GM19099 (cell line): Measurements from ENCODE around the gene SF3B3.

Experiments used
- POLR2A ChIP-seq: IDR thresholded peaks from 3 replicates; pipeline ENCODE4 v1.6.1; 2011; ENCODE audit warnings: low read depth; ENCODE audit not compliant: insufficient read length; ENCODE audit errors: extremely low read depth

Gene SF3B3

GRCh38 chr16:70529051-70529777 is 5.6 kb downstream of the SF3B3 start:
- no peak for TF ChIP-seq POLR2A

DNA sequence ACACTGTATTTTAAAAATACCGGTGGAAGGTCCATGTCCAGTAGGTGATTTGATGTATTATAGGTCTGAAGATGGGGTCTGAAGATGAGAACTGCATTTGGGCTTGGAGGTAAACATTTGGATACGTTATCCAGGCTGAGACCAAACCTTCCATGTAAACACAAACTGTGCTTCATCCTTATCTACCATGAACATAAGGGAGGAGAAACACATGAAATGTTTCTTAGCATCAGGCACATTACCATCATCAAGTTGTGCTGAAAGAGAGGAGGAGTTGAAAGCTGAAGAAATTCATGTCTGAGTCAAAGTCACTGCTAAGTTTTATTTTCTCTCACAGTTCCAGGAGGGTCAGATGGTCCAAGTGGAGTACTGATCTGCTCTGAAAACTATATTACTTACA is 11.4 kb downstream of the SF3B3 start:
- TF ChIP-seq POLR2A, result no peak

- no peak for TF ChIP-seq POLR2A
These were observed 17.4 kb downstream of the SF3B3 start for GRCh38 chr16:70540994-70541393.

- TF ChIP-seq POLR2A, result no peak
These were observed 20.9 kb downstream of the SF3B3 start for GRCh38 chr16:70544548-70544947.

DNA sequence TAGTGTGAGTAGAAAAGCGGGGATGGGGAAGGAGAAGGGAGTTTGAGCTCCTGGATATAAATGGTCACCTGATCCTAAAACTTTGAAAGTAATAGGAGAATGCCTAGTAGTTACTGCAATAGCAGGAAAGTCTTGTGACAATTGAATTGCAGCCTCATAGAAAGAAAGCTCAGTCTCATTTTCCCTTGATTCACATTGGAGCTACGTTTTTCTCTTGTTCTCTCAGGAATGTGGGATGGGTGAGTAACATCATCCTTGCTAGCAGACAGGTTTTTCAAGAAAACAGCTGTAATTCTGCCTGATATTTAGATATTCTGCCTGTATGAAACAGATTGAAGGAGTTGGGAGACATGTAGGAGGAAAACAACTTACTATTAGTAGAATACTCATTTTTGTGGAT is 25.3 kb downstream of the SF3B3 start:
- TF ChIP-seq POLR2A, result no peak

DNA sequence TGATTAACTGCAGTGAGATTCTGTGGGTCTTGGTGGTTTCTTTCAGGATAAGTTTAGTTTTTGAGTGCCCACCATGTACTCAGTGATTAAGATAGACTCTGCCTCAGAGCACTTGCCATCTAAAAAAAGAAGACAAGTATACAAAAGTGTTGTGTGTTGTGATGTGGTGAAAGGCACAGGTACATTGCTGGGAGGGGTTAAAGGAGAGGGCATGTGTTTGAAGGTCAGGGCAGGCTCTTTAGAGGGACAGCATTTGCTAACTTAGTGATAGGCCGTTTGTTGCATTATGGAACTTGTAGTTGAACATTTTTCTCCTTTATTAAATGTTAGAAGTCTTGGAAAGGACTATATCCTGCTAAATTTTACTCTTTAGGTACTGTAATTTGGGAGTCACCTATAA is 26.5 kb downstream of the SF3B3 start:
- no peak for TF ChIP-seq POLR2A

DNA sequence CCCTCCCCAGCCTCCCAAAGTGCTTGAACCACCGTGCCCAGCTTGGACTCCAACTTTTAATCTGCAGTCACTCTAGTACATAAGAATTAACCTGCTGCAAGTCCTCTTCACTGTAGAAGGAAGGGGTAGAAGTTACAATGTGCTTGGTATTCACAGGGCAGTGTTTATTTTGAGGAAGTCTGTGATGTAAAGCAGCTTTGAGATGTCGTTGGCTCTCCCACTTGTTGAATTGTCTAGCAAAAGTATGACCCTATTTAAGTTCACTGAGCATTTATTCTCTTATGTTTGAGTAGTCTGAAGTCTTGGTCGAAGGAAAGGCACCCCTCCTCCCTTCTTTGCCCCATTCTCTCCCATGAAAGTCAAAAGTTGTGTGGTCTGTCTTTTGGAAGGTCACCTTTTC is 28.2 kb downstream of the SF3B3 start:
- TF ChIP-seq POLR2A, result no peak

DNA sequence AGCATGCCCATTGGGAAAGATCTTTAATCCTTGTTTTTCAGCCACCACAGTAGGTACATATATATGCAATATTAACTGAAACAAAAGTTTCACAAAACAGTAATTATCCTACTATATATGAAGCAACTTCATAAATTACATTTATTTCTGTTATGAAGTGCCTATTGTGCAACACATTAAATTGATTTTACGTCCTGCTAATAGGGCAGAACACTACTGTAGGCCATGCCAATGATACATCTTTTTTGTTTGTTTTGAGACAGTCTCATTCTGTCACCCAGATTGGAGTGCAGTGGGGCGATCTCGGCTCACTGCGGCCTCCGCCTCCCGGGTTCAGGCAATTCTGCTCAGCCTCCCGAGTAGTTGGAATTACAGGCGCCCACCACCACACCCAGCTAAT is 29.1 kb downstream of the SF3B3 start:
- no peak for TF ChIP-seq POLR2A

DNA sequence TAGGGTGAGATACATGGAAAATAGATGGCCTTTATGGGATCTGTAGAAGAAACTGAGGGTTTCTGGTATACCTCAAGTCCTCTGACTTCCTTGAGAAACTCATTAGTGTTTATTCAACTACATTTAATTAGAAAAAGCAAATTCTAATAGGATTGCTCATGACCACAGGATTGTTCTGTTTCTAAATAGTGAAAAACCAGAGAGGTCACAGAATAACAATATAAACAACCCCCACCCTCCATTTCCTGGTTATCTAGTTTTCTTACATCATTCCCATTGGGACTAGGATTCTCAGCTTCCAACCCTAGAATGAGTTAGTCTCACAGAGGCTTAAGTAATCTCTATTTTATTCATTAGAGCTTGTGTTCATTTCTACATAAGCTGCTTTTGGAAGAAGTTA is 30.0 kb downstream of the SF3B3 start:
- TF ChIP-seq POLR2A, result no peak

GRCh38 chr16:70556063-70556462 is 32.4 kb downstream of the SF3B3 start:
- no peak for TF ChIP-seq POLR2A

- no peak for TF ChIP-seq POLR2A
These were observed 38.0 kb downstream of the SF3B3 start for GRCh38 chr16:70561623-70562022.

GRCh38 chr16:70563636-70564035 is 40.0 kb downstream of the SF3B3 start:
- TF ChIP-seq POLR2A, result no peak

DNA sequence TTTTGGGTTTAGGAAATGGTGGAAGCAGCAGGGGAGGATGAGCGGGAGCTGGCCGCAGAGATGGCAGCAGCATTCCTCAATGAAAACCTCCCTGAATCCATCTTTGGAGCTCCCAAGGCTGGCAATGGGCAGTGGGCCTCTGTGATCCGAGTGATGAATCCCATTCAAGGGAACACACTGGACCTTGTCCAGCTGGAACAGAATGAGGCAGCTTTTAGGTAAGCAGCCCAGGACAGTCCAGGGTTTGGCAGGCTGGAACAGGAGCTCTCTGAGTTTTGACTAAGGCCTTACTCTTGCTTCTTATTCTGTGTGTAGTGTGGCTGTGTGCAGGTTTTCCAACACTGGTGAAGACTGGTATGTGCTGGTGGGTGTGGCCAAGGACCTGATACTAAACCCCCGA is 41.4 kb downstream of the SF3B3 start:
- no peak for TF ChIP-seq POLR2A

DNA sequence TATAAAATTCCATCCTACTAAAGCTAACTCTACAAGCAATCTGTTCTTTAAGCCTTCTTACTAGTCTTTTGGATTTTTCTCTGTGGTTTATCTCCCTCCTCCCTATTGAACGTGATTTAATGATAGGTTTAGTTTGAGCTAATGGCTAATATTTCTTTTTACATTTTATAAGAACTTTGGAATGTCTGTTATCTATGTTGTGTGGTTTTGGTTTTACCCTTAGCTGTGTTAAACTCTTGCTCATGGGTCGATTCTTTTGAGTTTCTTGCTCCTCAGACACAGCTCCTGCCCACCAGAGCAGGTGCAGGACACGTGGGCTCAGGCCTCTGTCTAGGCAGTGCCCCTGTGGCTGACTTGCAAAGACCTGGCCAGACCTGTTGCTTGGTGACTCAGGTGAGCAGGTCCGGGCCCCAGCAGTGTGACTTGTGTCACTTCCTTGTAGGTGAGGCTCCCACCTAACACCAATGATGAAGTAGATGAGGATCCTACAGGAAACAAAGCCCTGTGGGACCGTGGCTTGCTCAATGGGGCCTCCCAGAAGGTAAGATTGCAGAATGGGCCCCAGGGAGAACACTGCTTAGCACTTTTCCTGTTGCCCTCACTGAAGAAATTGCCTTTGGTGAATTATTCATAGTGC is 45.1 kb downstream of the SF3B3 start:
- TF ChIP-seq POLR2A, result no peak

GRCh38 chr16:70569752-70570151 is 46.1 kb downstream of the SF3B3 start:
- no peak for TF ChIP-seq POLR2A

DNA sequence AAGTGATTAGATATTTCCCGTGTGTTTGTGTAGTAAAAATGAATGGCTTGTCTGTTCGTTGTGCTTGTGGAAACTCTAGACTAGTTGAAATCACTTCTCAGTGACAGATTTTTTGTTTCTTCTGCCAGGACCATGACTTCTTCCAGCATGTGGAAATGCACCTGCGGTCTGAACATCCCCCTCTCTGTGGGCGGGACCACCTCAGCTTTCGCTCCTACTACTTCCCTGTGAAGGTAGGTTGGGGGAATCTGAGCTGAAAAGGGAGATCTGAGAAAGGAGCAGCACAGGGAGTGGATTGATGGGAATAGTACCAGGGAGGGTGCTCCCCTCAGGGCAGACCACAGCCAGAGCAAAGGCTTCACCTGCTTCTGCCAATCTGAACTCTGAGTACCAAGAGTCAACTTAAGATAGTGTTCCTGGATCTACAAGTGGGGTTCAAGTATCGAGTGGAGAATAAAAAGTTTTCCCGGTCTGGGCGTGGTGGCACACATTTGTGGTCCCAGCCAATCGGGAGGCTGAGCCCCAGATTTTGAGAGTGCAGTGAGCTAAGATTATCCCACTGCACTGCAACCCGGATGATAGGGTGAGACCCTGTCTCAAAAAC is 47.5 kb downstream of the SF3B3 start:
- TF ChIP-seq POLR2A, result no peak
